Lung microvascular endothelial cell (primary cell): ENCODE measurements around the gene FLCN. TPM values are rescaled to one million over a fixed set of nuclear protein-coding genes. Genes with fewer than 3 reads are reported as not detected.

ENCODE experiments used
- DNase-seq, 2 donors: peaks; one replicate each; pipeline versions ENCODE4 v3.0.0 to v3.0.0-alpha.2; 2010; ENCODE audit warnings: low read depth in 2 of 2
- total RNA-seq: library from RNA; depleted of rRNA; stranded (reverse); fragments of >200 nt; gene quantifications from 2 replicates; pipeline ENCODE4 v1.2.1, GENCODE V29; 2014

The FLCN gene
- total RNA-seq, 1 donor from 2014 or later: 64.7 TPM

GRCh38 chr17:17236295-17237025, 508 bp downstream of the FLCN start:
- peak; percentile 26 to 37 for DNase-seq

GRCh38 chr17:17235212-17236174, 1.5 kb downstream of the FLCN start:
- DNase-seq: peak; percentile 52 to 55

- DNase-seq: no peak
These were observed 4.7 kb downstream of the FLCN start for GRCh38 chr17:17232303-17232621.

GRCh38 chr17:17231621-17232302, 5.2 kb downstream of the FLCN start:
- no peak for DNase-seq

- DNase-seq: peak; percentile 24 to 90
These were observed 7.3 kb downstream of the FLCN start for GRCh38 chr17:17229416-17230384.

- peak in 1 of 2 donors; percentile 52 for DNase-seq
These were observed 8.3 kb downstream of the FLCN start for GRCh38 chr17:17228521-17229279.

GRCh38 chr17:17227608-17228520, 9.1 kb downstream of the FLCN start:
- DNase-seq: peak in 1 of 2 donors; percentile 48

- no peak for DNase-seq
These were observed 10.3 kb downstream of the FLCN start for GRCh38 chr17:17226451-17227265.

- DNase-seq: no peak
These were observed 11.1 kb downstream of the FLCN start for GRCh38 chr17:17225901-17226300.

GRCh38 chr17:17224137-17224536, 12.8 kb downstream of the FLCN start:
- no peak for DNase-seq

GRCh38 chr17:17223736-17224135, 13.2 kb downstream of the FLCN start:
- DNase-seq: no peak

GRCh38 chr17:17221329-17221728, 15.6 kb downstream of the FLCN start:
- DNase-seq: no peak

- DNase-seq: no peak
These were observed 16.4 kb downstream of the FLCN start for GRCh38 chr17:17220529-17220928.

- no peak for DNase-seq
These were observed 19.0 kb downstream of the FLCN start for GRCh38 chr17:17217995-17218394.

- no peak for DNase-seq
These were observed 20.2 kb downstream of the FLCN start for GRCh38 chr17:17216776-17217175.

GRCh38 chr17:17216236-17216635, 20.7 kb downstream of the FLCN start:
- DNase-seq: no peak

- no peak for DNase-seq
These were observed 21.4 kb downstream of the FLCN start for GRCh38 chr17:17215575-17215974.
